CD4-positive, alpha-beta T cell treated with Interleukin-6 for 4 hours (primary cell): ENCODE data around the gene ST3GAL3.

Experiments
- DNase-seq: peaks from one replicate; pipeline ENCODE4 v3.0.0-alpha.2; 2020; ENCODE audit warnings: mixed read lengths

The ST3GAL3 gene

GRCh38 chr1:43854473-43854872 is 147.1 kb downstream of the ST3GAL3 start:
- DNase-seq: no peak

- no peak for DNase-seq
These were observed 148.9 kb downstream of the ST3GAL3 start for GRCh38 chr1:43856188-43856587.

DNA sequence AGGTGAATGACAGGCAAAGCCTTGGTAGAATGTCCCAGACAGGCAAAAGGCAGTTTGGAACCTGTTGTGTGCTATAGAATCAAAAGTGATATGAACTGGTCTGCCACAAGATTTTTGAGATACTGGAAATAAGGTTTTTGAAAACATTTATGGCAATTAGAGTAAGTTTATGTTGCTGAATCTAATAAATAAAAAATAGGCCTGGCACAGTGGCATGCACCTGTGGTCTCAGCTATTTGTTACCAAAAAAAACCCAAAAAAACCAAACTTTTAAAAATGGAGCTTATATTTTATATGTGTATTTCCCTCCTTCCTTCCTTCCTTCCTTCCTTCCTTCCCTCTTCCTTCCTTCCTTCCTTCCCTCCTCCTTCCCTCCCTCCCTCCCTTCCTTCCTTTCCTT is 149.8 kb downstream of the ST3GAL3 start:
- no peak for DNase-seq

DNA sequence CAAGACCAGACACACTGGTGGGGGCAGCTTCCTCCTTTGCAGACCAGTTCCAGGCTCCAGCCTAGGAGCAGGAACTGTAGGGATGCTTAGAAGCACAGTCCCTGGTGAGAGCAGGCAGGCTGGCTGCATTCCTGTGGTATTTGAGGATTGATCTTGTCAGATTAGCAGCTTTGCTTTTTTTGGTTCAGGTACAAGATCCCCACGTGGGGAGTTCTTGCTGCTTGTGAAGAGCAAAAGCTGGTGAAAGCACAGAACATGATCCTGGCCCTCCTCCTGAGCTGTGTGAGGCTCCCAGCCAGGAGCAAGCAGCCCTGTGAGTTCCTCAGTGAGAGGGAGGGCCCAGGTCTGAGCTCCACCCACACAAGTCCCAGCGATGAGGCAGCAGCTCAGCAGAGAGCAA is 151.0 kb downstream of the ST3GAL3 start:
- no peak for DNase-seq

- no peak for DNase-seq
These were observed 154.0 kb downstream of the ST3GAL3 start for GRCh38 chr1:43861337-43861736.

GRCh38 chr1:43861988-43862735 is 154.8 kb downstream of the ST3GAL3 start:
- no peak for DNase-seq

DNA sequence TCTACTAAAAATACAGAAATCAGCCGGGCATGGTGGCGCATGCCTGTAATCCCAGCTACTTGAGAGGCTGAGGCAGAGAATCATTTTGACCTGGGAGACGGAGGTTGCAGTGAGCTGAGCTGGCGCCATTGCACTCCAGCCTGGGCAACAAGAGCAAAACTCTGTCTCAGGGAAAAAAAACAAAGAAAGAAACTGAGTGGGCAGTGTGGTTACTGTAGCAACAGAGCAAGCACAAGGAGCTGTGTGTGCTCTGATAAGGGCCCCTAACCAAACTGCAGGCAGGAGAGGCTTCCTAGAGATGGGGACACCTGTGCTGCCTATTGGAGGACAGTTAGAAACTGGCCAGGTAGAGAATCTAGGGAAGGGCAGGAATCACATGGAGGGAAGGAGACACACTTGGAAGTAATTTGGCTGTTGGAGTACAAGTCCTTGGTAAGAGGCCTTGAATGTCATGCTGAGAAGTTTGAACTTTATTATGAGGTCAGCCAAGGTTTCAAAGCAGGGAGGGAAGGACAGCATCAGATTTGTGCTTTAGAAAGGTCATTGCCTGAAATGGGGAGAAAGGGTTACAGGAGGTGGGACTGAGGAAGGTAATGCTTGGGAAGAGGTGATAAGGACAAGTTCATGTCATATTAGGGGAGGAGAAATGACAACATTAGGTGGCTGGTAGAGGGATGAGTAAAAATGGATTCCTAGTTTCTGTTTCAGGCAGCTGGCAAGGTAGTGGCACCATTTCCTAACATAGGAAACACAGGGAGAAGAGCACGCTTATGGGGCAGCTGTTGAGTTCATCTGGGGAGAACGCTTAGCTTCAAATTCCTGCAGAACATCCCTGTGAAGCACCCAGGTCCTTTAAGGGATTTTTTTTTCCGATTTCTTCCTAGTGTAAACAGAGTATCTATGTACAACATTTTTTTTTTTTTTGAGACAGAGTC is 157.0 kb downstream of the ST3GAL3 start:
- no peak for DNase-seq

- no peak for DNase-seq
These were observed 158.9 kb downstream of the ST3GAL3 start for GRCh38 chr1:43866201-43866600.

DNA sequence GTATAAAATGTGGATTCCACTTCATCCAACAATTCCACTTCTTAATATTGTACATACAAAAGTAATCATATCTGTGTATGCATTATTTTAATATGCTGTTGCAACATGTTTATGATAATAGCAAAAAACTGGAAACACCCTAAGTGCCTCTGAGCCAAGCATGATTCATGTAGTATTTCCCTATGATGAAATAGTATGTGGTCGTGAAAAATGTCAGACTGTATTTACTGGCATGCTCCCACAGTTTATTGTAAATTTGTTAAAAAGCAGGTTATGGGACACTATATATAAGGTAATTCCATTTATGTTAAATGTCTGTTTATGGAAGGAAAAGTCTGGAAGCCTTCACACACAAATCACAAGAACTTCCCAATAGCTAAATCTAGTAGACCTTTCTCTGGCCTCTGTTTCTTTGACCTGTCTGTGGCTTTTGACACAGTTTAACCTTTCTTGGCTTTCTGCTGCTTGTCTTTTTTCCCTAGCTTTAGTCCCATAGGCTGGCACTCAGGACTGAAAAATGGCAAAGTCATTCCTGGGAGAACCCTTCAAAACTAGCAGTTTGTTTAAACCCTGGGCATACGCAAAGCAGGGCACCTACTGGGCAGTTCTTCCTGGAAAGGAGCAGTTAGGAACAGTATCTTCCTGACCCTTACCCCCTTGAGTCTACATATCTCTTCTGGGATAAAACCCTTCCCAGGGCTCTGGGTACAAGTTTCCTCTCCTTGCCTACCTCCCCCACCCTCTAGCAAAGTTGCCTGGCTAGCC is 160.8 kb downstream of the ST3GAL3 start:
- no peak for DNase-seq

DNA sequence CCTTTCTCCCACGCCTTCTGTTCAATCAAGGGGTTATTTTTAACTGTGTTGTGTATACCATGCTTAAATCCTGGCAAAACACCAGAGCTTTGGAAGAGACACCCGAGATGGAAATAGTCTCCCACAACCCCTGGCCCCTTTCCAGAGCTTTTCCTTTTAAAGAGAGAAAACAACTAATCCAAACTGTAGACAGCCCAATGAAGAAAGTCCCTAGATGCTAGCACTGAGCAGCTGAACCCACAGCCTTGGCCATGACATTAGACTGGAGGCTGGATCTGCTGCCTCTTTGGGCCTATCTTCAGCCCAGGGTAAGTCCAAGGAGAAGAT is 161.4 kb downstream of the ST3GAL3 start:
- no peak for DNase-seq

DNA sequence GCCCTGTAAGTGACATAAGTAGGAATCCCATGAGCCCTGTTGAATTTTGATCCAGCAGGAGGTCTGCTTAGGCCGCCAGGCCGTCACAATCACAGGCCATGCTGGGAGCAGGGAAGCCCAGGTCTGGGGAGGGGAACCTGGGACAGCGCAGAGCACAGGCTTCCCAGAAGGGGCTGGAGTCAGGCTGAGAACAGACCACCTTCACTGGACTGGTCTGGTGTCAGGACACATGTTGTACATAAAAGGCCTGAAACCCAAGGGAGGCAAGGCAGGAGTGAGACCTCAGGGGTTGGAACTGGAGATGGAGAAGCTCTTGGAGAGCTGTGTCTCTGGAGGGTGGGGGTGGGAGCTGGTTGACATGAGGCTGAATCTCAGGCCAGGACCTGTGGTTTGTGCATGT is 163.0 kb downstream of the ST3GAL3 start:
- no peak for DNase-seq

DNA sequence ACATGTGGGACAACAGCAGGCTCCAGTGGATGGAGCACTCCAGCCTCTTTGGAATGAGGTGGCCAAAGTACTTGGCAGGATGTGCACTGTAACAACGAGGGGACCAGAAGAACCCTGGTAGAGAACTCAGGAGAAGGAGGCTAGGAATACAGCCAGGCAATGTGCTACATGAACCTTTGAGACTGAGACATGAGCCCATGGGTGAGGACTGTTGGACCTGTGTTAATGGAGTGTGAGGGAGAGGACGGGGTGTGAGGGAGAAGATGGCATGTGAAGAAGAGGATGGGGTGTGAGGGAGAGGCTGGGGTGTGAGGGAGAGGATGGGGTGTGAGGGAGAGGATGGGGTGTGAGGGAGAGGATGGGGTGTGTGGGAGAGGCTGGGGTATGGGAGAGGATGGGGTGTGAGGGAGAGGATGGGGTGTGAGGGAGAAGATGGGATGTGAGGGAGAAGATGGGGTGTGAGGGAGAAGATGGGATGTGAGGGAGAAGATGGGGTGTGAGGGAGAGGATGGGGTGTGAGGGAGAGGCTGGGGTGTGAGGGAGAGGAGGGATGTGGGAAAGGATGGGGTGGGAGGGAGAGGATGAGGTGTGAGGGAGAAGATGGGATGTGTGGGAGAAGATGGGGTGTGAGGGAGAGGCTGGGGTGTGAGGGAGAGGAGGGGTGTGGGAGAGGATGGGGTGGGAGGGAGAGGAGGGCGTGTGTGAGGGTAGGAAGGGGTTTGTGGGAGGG is 164.0 kb downstream of the ST3GAL3 start:
- no peak for DNase-seq

DNA sequence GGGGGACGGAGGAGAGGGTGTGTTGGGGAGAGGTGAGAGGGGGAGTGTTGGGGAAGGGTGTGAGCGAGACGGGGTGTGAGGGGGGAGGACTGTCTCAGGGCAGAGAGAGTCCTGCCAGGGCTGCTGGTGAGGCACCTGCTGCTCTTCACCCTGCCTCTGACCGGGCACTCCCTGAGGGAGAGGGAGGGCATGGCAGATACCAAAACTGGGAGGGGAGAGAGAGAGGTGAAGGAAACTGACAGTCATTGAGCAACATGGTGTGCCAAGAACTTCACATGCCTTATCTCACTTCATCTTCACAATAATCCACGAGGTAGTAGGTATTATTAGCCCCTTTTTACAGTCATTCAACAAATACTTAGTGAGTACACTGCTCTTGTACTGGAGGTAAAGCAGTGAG is 164.9 kb downstream of the ST3GAL3 start:
- no peak for DNase-seq

GRCh38 chr1:43873851-43874250 is 166.5 kb downstream of the ST3GAL3 start:
- no peak for DNase-seq

- DNase-seq: no peak
These were observed 167.4 kb downstream of the ST3GAL3 start for GRCh38 chr1:43874716-43875115.

DNA sequence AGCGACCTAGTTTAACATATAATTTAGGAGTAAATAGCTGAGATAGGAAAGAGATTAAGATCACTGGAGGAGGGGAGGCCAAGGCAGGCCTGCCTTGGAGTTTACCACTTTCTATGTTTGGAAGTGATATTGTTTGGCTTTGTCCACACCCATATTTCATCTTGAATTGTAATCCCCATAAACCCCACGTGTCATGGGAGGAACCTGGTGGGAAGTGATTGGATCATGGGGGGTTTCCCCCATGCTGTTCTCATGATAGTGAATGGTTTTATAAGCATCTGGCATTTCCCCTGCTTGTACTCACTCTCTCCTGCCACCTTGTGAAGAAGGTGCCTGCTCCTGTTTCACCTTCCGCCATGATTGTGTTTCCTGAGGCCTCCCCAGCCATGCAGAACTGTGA is 168.0 kb downstream of the ST3GAL3 start:
- DNase-seq: no peak

DNA sequence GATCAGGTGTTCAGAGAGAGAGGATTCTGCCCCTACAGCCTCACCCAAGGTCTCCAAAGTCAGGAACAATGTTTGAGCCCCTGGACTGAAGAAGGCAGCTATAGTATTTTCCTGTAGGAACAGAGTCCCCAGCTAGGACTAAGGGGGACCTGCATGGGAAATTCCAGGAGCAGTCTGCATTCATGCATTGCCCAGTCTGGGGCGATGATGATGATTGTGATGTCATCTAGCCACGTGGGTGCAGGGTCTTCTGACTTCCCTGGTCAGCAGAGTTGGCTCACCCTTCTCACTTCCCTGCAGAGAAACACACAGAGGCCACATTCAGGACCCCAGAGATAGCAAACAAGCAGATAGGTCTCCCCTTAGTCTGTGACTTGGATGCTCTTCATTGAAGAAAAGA is 169.8 kb downstream of the ST3GAL3 start:
- DNase-seq: no peak

GRCh38 chr1:43878440-43878839 is 171.1 kb downstream of the ST3GAL3 start:
- DNase-seq: no peak

- no peak for DNase-seq
These were observed 171.5 kb downstream of the ST3GAL3 start for GRCh38 chr1:43878854-43879253.

GRCh38 chr1:43879414-43879813 is 172.1 kb downstream of the ST3GAL3 start:
- DNase-seq: no peak

GRCh38 chr1:43879996-43880395 is 172.7 kb downstream of the ST3GAL3 start:
- no peak for DNase-seq

DNA sequence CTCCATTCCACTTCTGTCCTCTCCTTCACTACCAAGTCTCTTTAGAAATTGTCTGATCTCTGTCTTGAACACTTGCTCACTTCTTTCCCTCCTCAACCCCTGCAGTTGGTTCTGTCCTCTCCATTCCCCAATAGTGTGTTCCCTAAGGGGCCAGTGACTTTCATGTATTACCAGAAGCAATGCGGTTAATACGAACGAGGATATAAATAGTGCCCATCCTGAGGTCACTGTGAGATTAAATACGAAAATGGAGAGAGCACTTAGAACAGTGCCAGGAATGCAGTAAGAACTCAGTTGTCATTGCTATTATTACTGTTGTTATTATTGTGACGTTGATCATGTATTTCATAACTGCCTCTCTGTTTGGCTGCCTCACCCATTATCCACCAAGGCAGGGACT is 173.3 kb downstream of the ST3GAL3 start:
- no peak for DNase-seq

DNA sequence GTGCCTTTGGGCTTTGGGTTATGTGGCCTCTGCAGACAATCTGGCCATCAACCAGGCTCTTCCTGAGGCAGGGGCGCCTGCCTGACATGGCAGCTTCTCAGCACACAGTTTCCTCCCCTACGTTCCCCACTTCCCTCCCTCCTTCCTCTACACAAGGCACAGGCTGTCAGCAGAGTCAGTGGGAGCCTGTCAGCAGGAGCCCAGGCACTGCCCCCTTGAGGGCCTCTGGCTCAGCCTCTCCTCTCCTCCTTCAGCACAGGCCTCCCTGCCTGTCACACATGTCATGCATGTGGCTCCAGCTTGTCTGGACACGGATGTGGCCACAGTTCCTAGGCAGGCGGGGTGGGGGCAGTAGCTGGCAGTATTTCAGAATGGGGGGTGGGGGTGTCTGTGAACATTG is 174.1 kb downstream of the ST3GAL3 start:
- no peak for DNase-seq
